ENCODE data around the gene ACBD4.

ACBD4 gene

DNA sequence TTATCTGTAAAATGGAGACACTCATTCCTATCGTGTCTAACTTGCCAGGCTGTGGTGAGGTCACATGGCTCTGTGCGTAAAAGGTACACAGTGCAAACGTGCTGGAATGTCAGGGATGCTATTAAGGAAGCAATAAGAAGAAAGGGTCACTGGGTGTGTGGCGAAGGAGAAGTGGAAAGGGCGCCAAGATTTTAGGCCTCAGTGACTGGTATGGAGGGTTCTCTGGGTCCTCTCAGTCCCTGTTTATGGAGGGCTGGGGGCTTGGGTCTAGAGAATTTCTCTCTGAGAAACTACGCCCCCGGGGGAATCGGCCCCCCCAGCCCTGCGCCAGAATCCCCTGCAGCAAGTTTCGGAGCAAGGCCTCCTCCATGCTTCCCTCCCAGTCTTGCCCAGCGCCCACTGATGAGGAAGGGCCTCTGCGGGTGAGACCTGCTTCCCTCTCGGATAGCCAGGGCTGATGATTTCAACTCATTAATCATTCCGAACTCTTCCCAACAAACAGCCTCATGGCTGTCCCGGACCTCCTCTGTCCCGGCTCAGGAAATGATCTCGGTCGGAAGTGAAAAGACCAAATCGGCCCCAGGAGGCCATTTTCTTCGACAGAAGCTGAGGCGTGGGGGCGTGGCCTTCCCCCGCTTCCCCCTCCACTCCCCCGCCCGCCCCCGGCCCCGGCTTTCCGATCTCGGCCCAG lies 11.5 kb downstream of the ACBD4 start:
- Histone ChIP-seq H3K4me2 (peak overlapping the region; percentile 58), H3K9ac (peak overlapping the region; percentile 85), H3K36me3 (ENCODE audit: insufficient read depth) (no peaks in the 10 kb centered on the region), H3K4me1 (ENCODE audit: low read depth, poor library complexity, severe bottlenecking) (peaks cover 26% of the 10 kb centered on the region), H2AFZ (ENCODE audit: low read depth) (peak overlapping the region; percentile 58), H3K79me2 (ENCODE audit: insufficient read depth, low read depth) (peaks cover 19% of the 10 kb centered on the region; the same call in 1 of the 2 replicates), H3K27me3 (ENCODE audit: insufficient read depth, low read depth) (no peaks in the 10 kb centered on the region), H3K27ac (peak overlapping the region; percentile 90), H4K20me1 (ENCODE audit: insufficient read depth) (no peaks in the 10 kb centered on the region), H3K4me3 (IDR thresholded peaks at IDR 0.05; ENCODE audit: insufficient read depth, low read depth, low read length) (no peak overlapping the region)
- TF ChIP-seq, protein P1, sequence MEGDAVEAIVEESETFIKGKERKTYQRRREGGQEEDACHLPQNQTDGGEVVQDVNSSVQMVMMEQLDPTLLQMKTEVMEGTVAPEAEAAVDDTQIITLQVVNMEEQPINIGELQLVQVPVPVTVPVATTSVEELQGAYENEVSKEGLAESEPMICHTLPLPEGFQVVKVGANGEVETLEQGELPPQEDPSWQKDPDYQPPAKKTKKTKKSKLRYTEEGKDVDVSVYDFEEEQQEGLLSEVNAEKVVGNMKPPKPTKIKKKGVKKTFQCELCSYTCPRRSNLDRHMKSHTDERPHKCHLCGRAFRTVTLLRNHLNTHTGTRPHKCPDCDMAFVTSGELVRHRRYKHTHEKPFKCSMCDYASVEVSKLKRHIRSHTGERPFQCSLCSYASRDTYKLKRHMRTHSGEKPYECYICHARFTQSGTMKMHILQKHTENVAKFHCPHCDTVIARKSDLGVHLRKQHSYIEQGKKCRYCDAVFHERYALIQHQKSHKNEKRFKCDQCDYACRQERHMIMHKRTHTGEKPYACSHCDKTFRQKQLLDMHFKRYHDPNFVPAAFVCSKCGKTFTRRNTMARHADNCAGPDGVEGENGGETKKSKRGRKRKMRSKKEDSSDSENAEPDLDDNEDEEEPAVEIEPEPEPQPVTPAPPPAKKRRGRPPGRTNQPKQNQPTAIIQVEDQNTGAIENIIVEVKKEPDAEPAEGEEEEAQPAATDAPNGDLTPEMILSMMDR (conservative IDR thresholded peaks at IDR 0.05; ENCODE audit: low read depth, low read length), result no peak

DNA sequence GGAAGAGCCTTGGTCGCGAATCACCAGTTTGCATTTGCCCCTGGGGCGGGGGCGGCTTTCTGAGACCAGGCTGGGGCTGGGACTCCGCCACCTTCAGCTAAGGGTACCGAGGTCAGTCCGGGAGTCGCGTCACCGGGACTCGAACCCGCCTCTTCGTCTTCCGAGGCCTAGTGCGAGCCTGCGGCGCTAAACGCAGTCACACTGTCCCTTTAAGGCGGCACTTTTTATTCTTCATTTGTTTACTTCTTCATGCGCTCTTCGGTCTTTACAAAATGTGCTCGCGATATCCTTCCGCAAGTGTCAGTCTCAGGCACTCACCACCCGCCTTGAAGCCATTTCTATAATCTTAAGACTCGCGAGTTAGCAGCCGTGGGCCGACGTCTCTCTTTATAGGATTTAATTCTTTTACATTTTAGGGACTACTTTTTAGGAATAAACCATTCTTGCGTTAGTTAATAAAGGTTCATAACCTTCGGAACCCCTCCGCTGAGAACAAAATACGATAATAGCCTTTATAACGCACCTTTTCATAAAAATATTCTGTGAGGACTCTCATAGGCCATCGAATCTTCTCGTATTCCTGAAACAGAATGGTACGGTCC lies 12.2 kb downstream of the ACBD4 start:
- Histone ChIP-seq H3K36me3 (ENCODE audit: insufficient read depth) (no peaks in the 10 kb centered on the region), H3K4me1 (ENCODE audit: low read depth, poor library complexity, severe bottlenecking) (peaks cover 33% of the 10 kb centered on the region), H3K79me2 (ENCODE audit: insufficient read depth, low read depth) (peaks cover 19% of the 10 kb centered on the region; the same call in 1 of the 2 replicates), H2AFZ (ENCODE audit: low read depth) (peak overlapping the region; percentile 58), H3K9ac (peak overlapping the region; percentile 85), H3K4me2 (peak overlapping the region; percentile 58), H4K20me1 (ENCODE audit: insufficient read depth) (no peaks in the 10 kb centered on the region), H3K4me3 (IDR thresholded peaks at IDR 0.05; ENCODE audit: insufficient read depth, low read depth, low read length) (no peak overlapping the region), H3K27me3 (ENCODE audit: insufficient read depth, low read depth) (no peaks in the 10 kb centered on the region), H3K27ac (peak overlapping the region; percentile 90)
- TF ChIP-seq, protein P1 (conservative IDR thresholded peaks at IDR 0.05; ENCODE audit: low read depth, low read length), result no peak

- Histone ChIP-seq H3K4me1 (ENCODE audit: low read depth, poor library complexity, severe bottlenecking) (peaks cover 39% of the 10 kb centered on the region), H3K36me3 (ENCODE audit: insufficient read depth) (no peaks in the 10 kb centered on the region), H4K20me1 (ENCODE audit: insufficient read depth) (no peaks in the 10 kb centered on the region), H3K4me3 (IDR thresholded peaks at IDR 0.05; ENCODE audit: insufficient read depth, low read depth, low read length) (peak within 1 kb of the TSS; percentile 46), H3K27me3 (ENCODE audit: insufficient read depth, low read depth) (no peaks in the 10 kb centered on the region), H3K79me2 (ENCODE audit: insufficient read depth, low read depth) (peaks cover 19% of the 10 kb centered on the region; the same call in 1 of the 2 replicates), H3K4me2 (peak within 1 kb of the TSS; percentile 93), H2AFZ (ENCODE audit: low read depth) (peak within 1 kb of the TSS; percentile 58), H3K27ac (peak within 1 kb of the TSS; percentile 90), H3K9ac (peak within 1 kb of the TSS; percentile 85)
- TF ChIP-seq, protein P1 (conservative IDR thresholded peaks at IDR 0.05; ENCODE audit: low read depth, low read length), result no peak
Observed at GRCh38 chr17:45148183-45149036, 12.9 kb downstream of the ACBD4 start, which contains the start of gene HEXIM1. Gene HEXIM1, plus strand, starts transcription at chr17:45148475. Its CDS starts 716 bp downstream, at chr17:45149191.

DNA sequence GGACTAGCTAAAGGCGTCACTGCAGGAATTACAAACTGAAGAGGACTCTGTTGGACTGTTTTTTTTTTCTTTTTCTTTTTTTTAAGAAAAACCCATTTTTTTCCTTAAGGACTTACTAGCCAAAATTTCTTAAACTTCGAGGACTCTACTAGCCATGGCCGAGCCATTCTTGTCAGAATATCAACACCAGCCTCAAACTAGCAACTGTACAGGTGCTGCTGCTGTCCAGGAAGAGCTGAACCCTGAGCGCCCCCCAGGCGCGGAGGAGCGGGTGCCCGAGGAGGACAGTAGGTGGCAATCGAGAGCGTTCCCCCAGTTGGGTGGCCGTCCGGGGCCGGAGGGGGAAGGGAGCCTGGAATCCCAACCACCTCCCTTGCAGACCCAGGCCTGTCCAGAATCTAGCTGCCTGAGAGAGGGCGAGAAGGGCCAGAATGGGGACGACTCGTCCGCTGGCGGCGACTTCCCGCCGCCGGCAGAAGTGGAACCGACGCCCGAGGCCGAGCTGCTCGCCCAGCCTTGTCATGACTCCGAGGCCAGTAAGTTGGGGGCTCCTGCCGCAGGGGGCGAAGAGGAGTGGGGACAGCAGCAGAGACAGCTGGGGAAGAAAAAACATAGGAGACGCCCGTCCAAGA lies 13.7 kb downstream of the ACBD4 start:
- H3K9ac ChIP-seq, result peak overlapping the region; percentile 58

More for the DNA sequence above, 13.7 kb downstream of the ACBD4 start:
- Histone ChIP-seq H3K79me2 (ENCODE audit: insufficient read depth, low read depth) (peaks cover 19% of the 10 kb centered on the region; the same call in 1 of the 2 replicates), H3K36me3 (ENCODE audit: insufficient read depth) (no peaks in the 10 kb centered on the region), H4K20me1 (ENCODE audit: insufficient read depth) (no peaks in the 10 kb centered on the region), H3K4me1 (ENCODE audit: low read depth, poor library complexity, severe bottlenecking) (peaks cover 39% of the 10 kb centered on the region), H2AFZ (ENCODE audit: low read depth) (no peak overlapping the region; the same call in 1 of the 2 replicates), H3K4me3 (IDR thresholded peaks at IDR 0.05; ENCODE audit: insufficient read depth, low read depth, low read length) (peak overlapping the region; percentile 46), H3K27ac (peak overlapping the region; percentile 90), H3K27me3 (ENCODE audit: insufficient read depth, low read depth) (no peaks in the 10 kb centered on the region), H3K4me2 (peak overlapping the region; percentile 93)
- TF ChIP-seq, protein P1 (conservative IDR thresholded peaks at IDR 0.05; ENCODE audit: low read depth, low read length), result peak; percentile 87

Data from KMS-11 (cell line).